ENCODE measurements around the gene ARHGEF7. TPM values are rescaled to one million over a fixed set of nuclear protein-coding genes. Genes with fewer than 3 reads are reported as not detected.
A peak's percentile ranks its signal among the peaks of the same experiment; 100 is the strongest.

Gene ARHGEF7
- total RNA-seq, 3 donors from 2014 or later (not counting 1 experiment from before 2014, with no cell fraction given) = 99.9 to 135 (median 105) TPM

- Histone ChIP-seq H3K4me3 (ENCODE audit: low read length) (no peak overlapping the region), H3K36me3 (ENCODE audit: control insufficient read depth, insufficient read depth, low read length) (no peaks in the 10 kb centered on the region), H3K27me3 (ENCODE audit: control insufficient read depth, insufficient read depth, low read length) (no peaks in the 10 kb centered on the region), H3K9me3 (ENCODE audit: control insufficient read depth, insufficient read depth, low read length) (no peaks in the 10 kb centered on the region), H3K4me1 (ENCODE audit: control insufficient read depth, insufficient read depth, low read length) (no peaks in the 10 kb centered on the region), H3K27ac (ENCODE audit: low read length) (no peak overlapping the region)
- WGBS (ENCODE audit: insufficient coverage) = 93% methylated on average over 7 of the region's 7 CpGs
- DNase-seq = no peak
- Mint-ChIP-seq H3K36me3 (no peaks in the 10 kb centered on the region), H3K4me1 (no peaks in the 10 kb centered on the region), H3K9me3 (no peaks in the 10 kb centered on the region), H3K27me3 (ENCODE audit: low read depth in 2 of 2) (peaks cover 26 to 65% of the 10 kb centered on the region in 2 donors), H3K27ac (no peak overlapping the region), H3K4me3 (no peak overlapping the region)
- no peak for TF ChIP-seq CTCF (IDR thresholded peaks at IDR 0.05)
- intact Hi-C loops (cut with micrococcal nuclease) = no loop called here
- ATAC-seq = no peak
Measured at GRCh38 chr13:111145506-111145905, 30.4 kb downstream of the ARHGEF7 start.

GRCh38 chr13:111152844-111153243 is 37.7 kb downstream of the ARHGEF7 start:
- intact Hi-C loops (cut with micrococcal nuclease) = loop anchor here (1.0 to 2.0 kb wide), 3 partner anchors 24 to 238 kb away; partner anchors contain the start of gene ANKRD10
- Histone ChIP-seq H3K27me3 (ENCODE audit: control insufficient read depth, insufficient read depth, low read length) (no peaks in the 10 kb centered on the region), H3K9me3 (ENCODE audit: control insufficient read depth, insufficient read depth, low read length) (no peaks in the 10 kb centered on the region), H3K27ac (ENCODE audit: low read length) (peak overlapping the region; percentile 71), H3K4me3 (ENCODE audit: low read length) (peak overlapping the region; percentile 43), H3K36me3 (ENCODE audit: control insufficient read depth, insufficient read depth, low read length) (no peaks in the 10 kb centered on the region), H3K4me1 (ENCODE audit: control insufficient read depth, insufficient read depth, low read length) (peaks cover 15% of the 10 kb centered on the region)
- peaks cover 9 to 10% of the 10 kb centered on the region in 2 donors for H3K27me3 Mint-ChIP-seq (ENCODE audit: low read depth in 2 of 2)
- H3K4me1 Mint-ChIP-seq = peaks cover 21 to 25% of the 10 kb centered on the region in 2 donors
- no peak for TF ChIP-seq CTCF (IDR thresholded peaks at IDR 0.05)
- H3K36me3 Mint-ChIP-seq = no peaks in the 10 kb centered on the region
- DNase-seq (peak in 1 of 2 donors; percentile 20), ATAC-seq (no peak)
- WGBS (ENCODE audit: insufficient coverage) = 39% methylated on average over 11 of the region's 11 CpGs
- peak overlapping the region; percentile 93 for H3K4me3 Mint-ChIP-seq
- peak overlapping the region; percentile 90 to 92 for H3K27ac Mint-ChIP-seq
- H3K9me3 Mint-ChIP-seq = no peaks in the 10 kb centered on the region

GRCh38 chr13:111153279-111153976 is 38.3 kb downstream of the ARHGEF7 start:
- peak overlapping the region; percentile 71 for H3K27ac ChIP-seq (ENCODE audit: low read length)
- peak overlapping the region; percentile 90 to 92 for H3K27ac Mint-ChIP-seq
- peaks cover 21 to 25% of the 10 kb centered on the region in 2 donors for H3K4me1 Mint-ChIP-seq
- H3K9me3 Mint-ChIP-seq = no peaks in the 10 kb centered on the region
- peak; percentile 82 to 93 (median 88) for ATAC-seq
- H3K27me3 Mint-ChIP-seq (ENCODE audit: low read depth in 2 of 2) = peaks cover 3 to 4% of the 10 kb centered on the region in 2 donors
- no peaks in the 10 kb centered on the region for H3K36me3 ChIP-seq (ENCODE audit: control insufficient read depth, insufficient read depth, low read length)
- no peaks in the 10 kb centered on the region for H3K36me3 Mint-ChIP-seq
- intact Hi-C loops (cut with micrococcal nuclease) = loop anchor here (1.0 to 2.0 kb wide), 3 partner anchors 24 to 239 kb away; partner anchors contain the start of gene ANKRD10
- under 1% methylated on average over 84 of the region's 84 CpGs for WGBS (ENCODE audit: insufficient coverage)
- peaks cover 15% of the 10 kb centered on the region for H3K4me1 ChIP-seq (ENCODE audit: control insufficient read depth, insufficient read depth, low read length)
- H3K4me3 Mint-ChIP-seq = peak overlapping the region; percentile 93
- H3K27me3 ChIP-seq (ENCODE audit: control insufficient read depth, insufficient read depth, low read length) = no peaks in the 10 kb centered on the region
- DNase-seq = peak; percentile 93
- H3K9me3 ChIP-seq (ENCODE audit: control insufficient read depth, insufficient read depth, low read length) = no peaks in the 10 kb centered on the region
- peak overlapping the region; percentile 43 for H3K4me3 ChIP-seq (ENCODE audit: low read length)
- TF ChIP-seq CTCF (IDR thresholded peaks at IDR 0.05) = no peak

All from natural killer cell (primary cell).